ENCODE results near the gene BCL7A. TPM values are rescaled to one million over a fixed set of nuclear protein-coding genes. Genes with fewer than 3 reads are reported as not detected.

Gene BCL7A
- total and polyA plus RNA-seq, 2 experiments from 2014 or later = 12.7 to 14.9 TPM

DNA sequence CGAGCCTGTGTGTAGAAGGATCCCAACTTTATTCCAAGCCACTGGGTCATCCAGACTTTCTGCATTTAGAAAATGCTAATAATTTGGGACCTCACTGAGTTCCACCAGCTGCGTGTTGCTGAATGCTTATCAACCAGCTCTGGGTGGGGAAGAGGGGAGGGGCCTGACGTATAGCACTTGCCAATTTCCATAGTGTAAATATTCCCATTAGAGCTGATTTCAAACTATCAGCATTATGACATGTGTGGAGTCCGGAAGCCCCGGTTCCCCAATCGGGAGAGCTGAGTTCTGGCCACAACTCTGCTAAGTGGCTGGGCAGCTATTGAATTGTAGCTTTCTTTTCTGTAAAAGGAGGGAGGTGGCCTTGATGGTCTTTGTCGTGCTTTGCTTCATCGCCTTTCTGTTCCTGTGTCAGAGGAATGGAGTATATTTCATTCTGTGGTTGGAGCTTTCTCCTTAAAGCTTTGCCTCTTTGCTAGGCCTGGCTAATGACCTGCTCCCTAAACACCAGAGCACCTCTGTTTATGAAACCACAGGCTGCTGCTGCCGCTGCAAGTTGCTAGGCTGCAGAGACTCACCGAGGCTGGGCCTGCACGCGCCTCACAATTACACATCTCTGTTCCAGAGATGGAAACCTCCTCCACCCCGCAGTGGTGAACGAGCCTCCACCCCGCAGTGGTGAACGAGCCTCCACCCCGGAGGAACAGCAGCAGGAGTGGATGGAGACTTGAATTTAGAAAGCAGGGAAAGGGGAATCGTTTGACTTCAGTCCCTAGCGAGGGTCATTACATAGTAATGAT lies 7.7 kb upstream of the BCL7A start:
- TF ChIP-seq JUNB (IDR thresholded peaks at IDR 0.05; ENCODE audit: unreplicated experiment) (no peak), NANOG (IDR thresholded peaks at IDR 0.05; ENCODE audit: borderline replicate concordance) (no peak), EZH2 (IDR thresholded peaks at IDR 0.05; ENCODE audit: low read depth, unreplicated experiment) (no peak), CREB1 (CRISPR knock-in tag; IDR thresholded peaks at IDR 0.05; ENCODE audit: low read depth) (no peak)
- TF ChIP-seq, protein P1, sequence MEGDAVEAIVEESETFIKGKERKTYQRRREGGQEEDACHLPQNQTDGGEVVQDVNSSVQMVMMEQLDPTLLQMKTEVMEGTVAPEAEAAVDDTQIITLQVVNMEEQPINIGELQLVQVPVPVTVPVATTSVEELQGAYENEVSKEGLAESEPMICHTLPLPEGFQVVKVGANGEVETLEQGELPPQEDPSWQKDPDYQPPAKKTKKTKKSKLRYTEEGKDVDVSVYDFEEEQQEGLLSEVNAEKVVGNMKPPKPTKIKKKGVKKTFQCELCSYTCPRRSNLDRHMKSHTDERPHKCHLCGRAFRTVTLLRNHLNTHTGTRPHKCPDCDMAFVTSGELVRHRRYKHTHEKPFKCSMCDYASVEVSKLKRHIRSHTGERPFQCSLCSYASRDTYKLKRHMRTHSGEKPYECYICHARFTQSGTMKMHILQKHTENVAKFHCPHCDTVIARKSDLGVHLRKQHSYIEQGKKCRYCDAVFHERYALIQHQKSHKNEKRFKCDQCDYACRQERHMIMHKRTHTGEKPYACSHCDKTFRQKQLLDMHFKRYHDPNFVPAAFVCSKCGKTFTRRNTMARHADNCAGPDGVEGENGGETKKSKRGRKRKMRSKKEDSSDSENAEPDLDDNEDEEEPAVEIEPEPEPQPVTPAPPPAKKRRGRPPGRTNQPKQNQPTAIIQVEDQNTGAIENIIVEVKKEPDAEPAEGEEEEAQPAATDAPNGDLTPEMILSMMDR (conservative IDR thresholded peaks at IDR 0.05; ENCODE audit: low read depth in 2 of 2) = no peak
- Histone ChIP-seq H3K27me3 (ENCODE audit: insufficient read depth) (peaks cover 6% of the 10 kb centered on the region; the same call in 1 of the 2 replicates), H3K9me2 (ENCODE audit: insufficient read depth) (no peaks in the 10 kb centered on the region), H2AFZ (no peak overlapping the region), H3F3A (replicated peaks; ENCODE audit: low read depth) (no peaks in the 10 kb centered on the region), H3K4me3 (no peak overlapping the region), H3K27ac (ENCODE audit: low read depth) (no peak overlapping the region), H3K4me2 (no peak overlapping the region), H3K79me2 (replicated peaks; ENCODE audit: insufficient read depth) (no peaks in the 10 kb centered on the region), H3K4me1 (ENCODE audit: insufficient read depth) (no peaks in the 10 kb centered on the region), H3K36me3 (ENCODE audit: insufficient read depth) (no peaks in the 10 kb centered on the region), H4K20me1 (replicated peaks; ENCODE audit: insufficient read depth) (no peaks in the 10 kb centered on the region)
- Mint-ChIP-seq H3K4me3 (no peak overlapping the region), H3K9me3 (no peaks in the 10 kb centered on the region), H3K36me3 (ENCODE audit: low read depth) (no peaks in the 10 kb centered on the region), H3K27ac (no peak overlapping the region), H3K27me3 (ENCODE audit: insufficient read depth, low read depth, poor library complexity) (peaks cover 8% of the 10 kb centered on the region), H3K4me1 (no peaks in the 10 kb centered on the region)
- ATAC-seq (no peak), DNase-seq (ENCODE audit: low spot score) (no peak)

DNA sequence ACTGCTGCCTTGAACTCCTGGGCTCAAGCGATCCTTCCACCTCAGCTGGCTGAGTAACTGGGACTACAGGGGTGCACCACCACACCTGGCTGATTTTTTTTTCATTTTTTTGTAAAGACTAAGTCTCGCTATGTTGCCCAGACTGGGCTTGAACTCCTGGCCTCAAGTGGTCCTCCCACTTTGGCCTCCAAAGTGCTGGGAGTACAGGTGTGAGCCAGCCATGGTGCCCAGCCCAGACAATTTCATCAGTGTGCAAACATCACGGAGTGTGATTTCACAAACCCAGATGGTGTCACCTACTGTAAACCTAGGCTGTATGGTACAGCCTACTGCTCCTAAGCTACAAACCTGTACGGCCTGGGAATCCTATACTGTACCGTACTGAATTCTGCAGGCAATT lies 6.9 kb upstream of the BCL7A start:
- Histone ChIP-seq H3K4me2 (no peak overlapping the region), H3K27ac (ENCODE audit: low read depth) (no peak overlapping the region), H3K79me2 (replicated peaks; ENCODE audit: insufficient read depth) (no peaks in the 10 kb centered on the region), H2AFZ (no peak overlapping the region), H3K27me3 (ENCODE audit: insufficient read depth) (peaks cover 14% of the 10 kb centered on the region), H3K9me2 (ENCODE audit: insufficient read depth) (no peaks in the 10 kb centered on the region), H3K4me3 (no peak overlapping the region), H3K36me3 (ENCODE audit: insufficient read depth) (no peaks in the 10 kb centered on the region), H4K20me1 (replicated peaks; ENCODE audit: insufficient read depth) (no peaks in the 10 kb centered on the region), H3F3A (replicated peaks; ENCODE audit: low read depth) (no peaks in the 10 kb centered on the region), H3K4me1 (ENCODE audit: insufficient read depth) (no peaks in the 10 kb centered on the region; the same call in 1 of the 2 replicates)
- H3K4me1 Mint-ChIP-seq = no peaks in the 10 kb centered on the region
- H3K27ac Mint-ChIP-seq = no peak overlapping the region
- DNase-seq (ENCODE audit: low spot score) (no peak), ATAC-seq (no peak)
- H3K9me3 Mint-ChIP-seq = no peaks in the 10 kb centered on the region
- no peak overlapping the region for H3K4me3 Mint-ChIP-seq
- H3K27me3 Mint-ChIP-seq (ENCODE audit: insufficient read depth, low read depth, poor library complexity) = peaks cover 14% of the 10 kb centered on the region
- no peaks in the 10 kb centered on the region for H3K36me3 Mint-ChIP-seq (ENCODE audit: low read depth)
- TF ChIP-seq ZNF331 (CRISPR knock-in tag; IDR thresholded peaks at IDR 0.05; ENCODE audit: low read depth) = no peak
- TF ChIP-seq, protein P1 (conservative IDR thresholded peaks at IDR 0.05; ENCODE audit: low read depth in 2 of 2) = no peak
- no peak for TF ChIP-seq POLR2AphosphoS5 (IDR thresholded peaks at IDR 0.05; ENCODE audit: low read depth)
- TF ChIP-seq, protein P2, sequence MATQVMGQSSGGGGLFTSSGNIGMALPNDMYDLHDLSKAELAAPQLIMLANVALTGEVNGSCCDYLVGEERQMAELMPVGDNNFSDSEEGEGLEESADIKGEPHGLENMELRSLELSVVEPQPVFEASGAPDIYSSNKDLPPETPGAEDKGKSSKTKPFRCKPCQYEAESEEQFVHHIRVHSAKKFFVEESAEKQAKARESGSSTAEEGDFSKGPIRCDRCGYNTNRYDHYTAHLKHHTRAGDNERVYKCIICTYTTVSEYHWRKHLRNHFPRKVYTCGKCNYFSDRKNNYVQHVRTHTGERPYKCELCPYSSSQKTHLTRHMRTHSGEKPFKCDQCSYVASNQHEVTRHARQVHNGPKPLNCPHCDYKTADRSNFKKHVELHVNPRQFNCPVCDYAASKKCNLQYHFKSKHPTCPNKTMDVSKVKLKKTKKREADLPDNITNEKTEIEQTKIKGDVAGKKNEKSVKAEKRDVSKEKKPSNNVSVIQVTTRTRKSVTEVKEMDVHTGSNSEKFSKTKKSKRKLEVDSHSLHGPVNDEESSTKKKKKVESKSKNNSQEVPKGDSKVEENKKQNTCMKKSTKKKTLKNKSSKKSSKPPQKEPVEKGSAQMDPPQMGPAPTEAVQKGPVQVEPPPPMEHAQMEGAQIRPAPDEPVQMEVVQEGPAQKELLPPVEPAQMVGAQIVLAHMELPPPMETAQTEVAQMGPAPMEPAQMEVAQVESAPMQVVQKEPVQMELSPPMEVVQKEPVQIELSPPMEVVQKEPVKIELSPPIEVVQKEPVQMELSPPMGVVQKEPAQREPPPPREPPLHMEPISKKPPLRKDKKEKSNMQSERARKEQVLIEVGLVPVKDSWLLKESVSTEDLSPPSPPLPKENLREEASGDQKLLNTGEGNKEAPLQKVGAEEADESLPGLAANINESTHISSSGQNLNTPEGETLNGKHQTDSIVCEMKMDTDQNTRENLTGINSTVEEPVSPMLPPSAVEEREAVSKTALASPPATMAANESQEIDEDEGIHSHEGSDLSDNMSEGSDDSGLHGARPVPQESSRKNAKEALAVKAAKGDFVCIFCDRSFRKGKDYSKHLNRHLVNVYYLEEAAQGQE (IDR thresholded peaks at IDR 0.05; ENCODE audit: unreplicated experiment) = no peak
- no peak for TF ChIP-seq JUNB (IDR thresholded peaks at IDR 0.05; ENCODE audit: unreplicated experiment)
- TF ChIP-seq STAT1 (IDR thresholded peaks at IDR 0.05; ENCODE audit: unreplicated experiment) = no peak
